ENCODE data around the gene TTLL8.

- no peak for TF ChIP-seq CTCF (IDR thresholded peaks at IDR 0.05)
- no peak for TF ChIP-seq POLR2A (IDR thresholded peaks at IDR 0.05)
Observed at GRCh38 chr22:50011447-50012210, 46.5 kb downstream of the TTLL8 start.

Measured in lower leg skin (tissue), 3 donors.